SK-N-SH treated with all-trans-retinoic acid at 6 μM for 48 hours (cell line): Measurements from ENCODE around the gene SPATS2L.
A peak's percentile ranks its signal among the peaks of the same experiment; 100 is the strongest.

Experiments
- ATAC-seq: fragments of 200-7000 bp; cut with Tn5 transposase; 3 replicates; pipeline ENCODE4 v1.9.1; 2020; ENCODE audit warnings: mild to moderate bottlenecking, moderate library complexity
- ARNTL ChIP-seq: fragments of 450-650 bp; formaldehyde crosslinking; IDR thresholded peaks from 2 replicates; pipeline ENCODE4 v1.5.0; 2020; ENCODE audit warnings: low read depth, mild to moderate bottlenecking, moderate library complexity, borderline replicate concordance
- BACH2 ChIP-seq: fragments of 250-450 bp; sonication (Bioruptor Pico); IDR thresholded peaks from 2 replicates; pipeline ENCODE4 v1.9.0; 2021; ENCODE audit warnings: mild to moderate bottlenecking, borderline replicate concordance
- CREB5 ChIP-seq: fragments of 250-450 bp; sonication (Bioruptor Pico); IDR thresholded peaks from 2 replicates; pipeline ENCODE4 v1.5.1; 2020; ENCODE audit warnings: low read depth, mild to moderate bottlenecking, moderate library complexity
- CSDC2 ChIP-seq: fragments of 250-450 bp; sonication (Bioruptor Pico); IDR thresholded peaks from 2 replicates; pipeline ENCODE4 v1.5.0; 2020; ENCODE audit warnings: mild to moderate bottlenecking, moderate library complexity
- CSRNP3 ChIP-seq: fragments of 250-450 bp; sonication (Bioruptor Pico); IDR thresholded peaks from 2 replicates; pipeline ENCODE4 v1.5.1; 2021; ENCODE audit warnings: mild to moderate bottlenecking, moderate library complexity
- ESRRG ChIP-seq: fragments of 250-450 bp; sonication (Bioruptor Pico); IDR thresholded peaks from 2 replicates; pipeline ENCODE4 v1.6.1; 2021; ENCODE audit warnings: mild to moderate bottlenecking
- GLIS3 ChIP-seq: fragments of 250-450 bp; sonication (Bioruptor Pico); IDR thresholded peaks from 2 replicates; pipeline ENCODE4 v1.5.0; 2020; ENCODE audit warnings: mild to moderate bottlenecking, moderate library complexity
- OSR1 ChIP-seq: fragments of 250-450 bp; sonication (Bioruptor Pico); IDR thresholded peaks from 2 replicates; pipeline ENCODE4 v1.8.0; 2022; ENCODE audit warnings: moderate library complexity, mild to moderate bottlenecking, inconsistent platforms
- POU6F1 ChIP-seq: fragments of 250-450 bp; sonication (Bioruptor Pico); IDR thresholded peaks from 2 replicates; pipeline ENCODE4 v1.8.0; 2021; ENCODE audit warnings: low read depth, mild to moderate bottlenecking, moderate library complexity, borderline replicate concordance
- PPARA ChIP-seq: fragments of 250-450 bp; sonication (Bioruptor Pico); IDR thresholded peaks from 2 replicates; pipeline ENCODE4 v1.5.0; 2020; ENCODE audit warnings: mild to moderate bottlenecking, borderline replicate concordance
- RARB ChIP-seq: fragments of 250-450 bp; sonication (Bioruptor Pico); IDR thresholded peaks from 2 replicates; pipeline ENCODE4 v1.8.0; 2021; ENCODE audit warnings: mild to moderate bottlenecking, moderate library complexity
- TCF4 ChIP-seq: fragments of 250-450 bp; sonication (Bioruptor Pico); IDR thresholded peaks from 2 replicates; pipeline ENCODE4 v1.8.0; 2021; ENCODE audit warnings: mild to moderate bottlenecking, moderate library complexity, borderline replicate concordance
- TSHZ2 ChIP-seq: fragments of 250-450 bp; sonication (Bioruptor Pico); IDR thresholded peaks from 2 replicates; pipeline ENCODE4 v1.5.0; 2020; ENCODE audit warnings: mild to moderate bottlenecking, moderate library complexity
- ZC3H10 ChIP-seq: fragments of 250-450 bp; sonication (Bioruptor Pico); IDR thresholded peaks from 2 replicates; pipeline ENCODE4 v1.5.1; 2021; ENCODE audit warnings: mild to moderate bottlenecking, moderate library complexity
- ZFP3 ChIP-seq: fragments of 250-450 bp; sonication (Bioruptor Pico); IDR thresholded peaks from 2 replicates; pipeline ENCODE4 v1.5.0; 2020; ENCODE audit warnings: mild to moderate bottlenecking, moderate library complexity
- ZFP30 ChIP-seq: fragments of 450-650 bp; formaldehyde crosslinking; IDR thresholded peaks from 2 replicates; pipeline ENCODE4 v1.5.0; 2022; ENCODE audit warnings: mild to moderate bottlenecking, moderate library complexity
- ZNF565 ChIP-seq: fragments of 450-650 bp; formaldehyde crosslinking; conservative IDR thresholded peaks from 2 replicates; pipeline ENCODE4 v1.5.0; 2020; ENCODE audit warnings: low read depth, mild to moderate bottlenecking, moderate library complexity
- ZNF8 ChIP-seq: fragments of 450-650 bp; formaldehyde crosslinking; IDR thresholded peaks from 2 replicates; pipeline ENCODE4 v1.5.0; 2020; ENCODE audit warnings: mild to moderate bottlenecking, moderate library complexity

SPATS2L gene

GRCh38 chr2:200336980-200337615 is 30.6 kb downstream of the SPATS2L start:
- TF ChIP-seq POU6F1 (CRISPR knock-in tag) = no peak
- TF ChIP-seq OSR1 (CRISPR knock-in tag) = no peak
- no peak for TF ChIP-seq GLIS3
- TF ChIP-seq TSHZ2 (CRISPR knock-in tag) = no peak
- TF ChIP-seq TCF4 (CRISPR knock-in tag) = no peak
- no peak for TF ChIP-seq ZFP3 (CRISPR knock-in tag)
- no peak for TF ChIP-seq ARNTL (CRISPR knock-in tag)
- TF ChIP-seq CSDC2 (CRISPR knock-in tag) = no peak
- TF ChIP-seq ZFP30 (CRISPR knock-in tag) = no peak
- TF ChIP-seq ESRRG (CRISPR knock-in tag) = no peak
- TF ChIP-seq ZNF8 (CRISPR knock-in tag) = no peak
- no peak for TF ChIP-seq PPARA (CRISPR knock-in tag)
- ATAC-seq = peak; percentile 58

GRCh38 chr2:200337621-200338020 is 31.1 kb downstream of the SPATS2L start:
- TF ChIP-seq PPARA (CRISPR knock-in tag) = no peak
- TF ChIP-seq CREB5 (CRISPR knock-in tag) = no peak
- TF ChIP-seq ESRRG (CRISPR knock-in tag) = no peak
- TF ChIP-seq, all 23 proteins: peak for 0
- ATAC-seq = peak; percentile 55

GRCh38 chr2:200338692-200339091 is 32.2 kb downstream of the SPATS2L start:
- ATAC-seq = no peak; the same call in 1 of the 3 replicates
- TF ChIP-seq OSR1 (CRISPR knock-in tag) (no peak), ZC3H10 (no peak), CREB5 (CRISPR knock-in tag) (no peak), TSHZ2 (CRISPR knock-in tag) (no peak)

GRCh38 chr2:200340508-200341224 is 34.2 kb downstream of the SPATS2L start:
- ATAC-seq = no peak
- TF ChIP-seq ESRRG (CRISPR knock-in tag) = no peak
- TF ChIP-seq RARB (CRISPR knock-in tag) = no peak
- no peak for TF ChIP-seq ZNF565
- no peak for TF ChIP-seq ZNF8 (CRISPR knock-in tag)
- TF ChIP-seq BACH2 (CRISPR knock-in tag) = no peak
- TF ChIP-seq GLIS3 = no peak
- no peak for TF ChIP-seq CREB5 (CRISPR knock-in tag)
- no peak for TF ChIP-seq POU6F1 (CRISPR knock-in tag)
- no peak for TF ChIP-seq CSRNP3 (CRISPR knock-in tag)
- no peak for TF ChIP-seq CSDC2 (CRISPR knock-in tag)
- no peak for TF ChIP-seq ARNTL (CRISPR knock-in tag)
